ENCODE data around the gene OASL. TPM values are rescaled to one million over a fixed set of nuclear protein-coding genes. Genes with fewer than 3 reads are reported as not detected.
"Not testable (repeated sequence)": the region's sequence is repeated elsewhere in the genome, so short reads cannot be mapped to it uniquely, and the experiment has no call there.

OASL gene
- total RNA-seq, 1 donor from 2014 or later, result not detected

DNA sequence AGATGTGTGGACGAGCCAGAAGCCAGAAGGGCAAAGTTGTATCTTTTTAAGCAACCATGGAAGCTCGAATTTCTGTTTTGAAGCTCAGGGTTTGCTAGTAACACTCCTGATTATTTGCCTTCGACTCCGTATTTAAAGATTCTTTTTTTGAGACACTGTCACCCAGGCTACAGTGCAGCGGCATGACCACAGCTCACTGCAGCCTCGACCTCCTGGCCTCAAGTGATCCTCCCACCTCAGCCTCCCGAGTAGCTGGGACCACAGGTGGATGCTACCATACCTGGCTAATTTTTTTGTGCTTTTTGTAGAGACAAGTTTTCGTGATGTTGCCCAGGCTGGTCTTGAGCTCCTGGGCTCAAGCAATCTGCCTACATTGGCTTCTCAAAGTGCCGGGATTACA, 18.7 kb upstream of the OASL start:
- DNase-seq, result no peak
- no peaks in the 10 kb centered on the region for H3K4me1 Mint-ChIP-seq (ENCODE audit: low read depth, unreplicated experiment)
- peaks cover 2% of the 10 kb centered on the region for H3K9me3 Mint-ChIP-seq (ENCODE audit: unreplicated experiment)
- H3K27ac Mint-ChIP-seq (ENCODE audit: unreplicated experiment), result no peak overlapping the region
- H3K36me3 Mint-ChIP-seq (ENCODE audit: unreplicated experiment), result no peaks in the 10 kb centered on the region
- TF ChIP-seq, protein P1, sequence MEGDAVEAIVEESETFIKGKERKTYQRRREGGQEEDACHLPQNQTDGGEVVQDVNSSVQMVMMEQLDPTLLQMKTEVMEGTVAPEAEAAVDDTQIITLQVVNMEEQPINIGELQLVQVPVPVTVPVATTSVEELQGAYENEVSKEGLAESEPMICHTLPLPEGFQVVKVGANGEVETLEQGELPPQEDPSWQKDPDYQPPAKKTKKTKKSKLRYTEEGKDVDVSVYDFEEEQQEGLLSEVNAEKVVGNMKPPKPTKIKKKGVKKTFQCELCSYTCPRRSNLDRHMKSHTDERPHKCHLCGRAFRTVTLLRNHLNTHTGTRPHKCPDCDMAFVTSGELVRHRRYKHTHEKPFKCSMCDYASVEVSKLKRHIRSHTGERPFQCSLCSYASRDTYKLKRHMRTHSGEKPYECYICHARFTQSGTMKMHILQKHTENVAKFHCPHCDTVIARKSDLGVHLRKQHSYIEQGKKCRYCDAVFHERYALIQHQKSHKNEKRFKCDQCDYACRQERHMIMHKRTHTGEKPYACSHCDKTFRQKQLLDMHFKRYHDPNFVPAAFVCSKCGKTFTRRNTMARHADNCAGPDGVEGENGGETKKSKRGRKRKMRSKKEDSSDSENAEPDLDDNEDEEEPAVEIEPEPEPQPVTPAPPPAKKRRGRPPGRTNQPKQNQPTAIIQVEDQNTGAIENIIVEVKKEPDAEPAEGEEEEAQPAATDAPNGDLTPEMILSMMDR (IDR thresholded peaks at IDR 0.05; ENCODE audit: partially characterized antibody, unreplicated experiment), result no peak
- no peak overlapping the region for H3K4me3 Mint-ChIP-seq (ENCODE audit: unreplicated experiment)
- no peaks in the 10 kb centered on the region for H3K27me3 Mint-ChIP-seq (ENCODE audit: unreplicated experiment)

DNA sequence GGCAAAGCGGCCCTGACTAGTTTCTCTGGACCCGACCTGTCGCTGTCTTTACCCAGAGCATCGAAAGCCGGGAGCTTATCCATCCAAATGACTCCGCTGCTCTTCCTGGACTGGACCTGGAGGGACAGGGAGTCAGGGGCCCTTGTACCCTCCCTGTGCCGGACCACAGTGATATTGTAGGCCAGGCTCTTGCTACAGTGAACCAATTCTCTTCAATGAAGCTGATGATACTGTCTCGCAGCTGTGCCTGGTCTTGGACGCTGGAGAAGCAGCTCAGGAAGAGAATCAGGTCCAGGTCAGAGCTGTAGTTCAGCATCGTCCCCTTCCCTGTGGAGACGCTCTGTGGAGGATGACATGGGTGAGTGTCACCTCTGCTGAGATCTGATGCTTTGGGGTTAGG, 14.7 kb upstream of the OASL start:
- DNase-seq, result no peak
- Mint-ChIP-seq H3K36me3 (ENCODE audit: unreplicated experiment) (no peaks in the 10 kb centered on the region), H3K4me3 (ENCODE audit: unreplicated experiment) (no peak overlapping the region)

DNA sequence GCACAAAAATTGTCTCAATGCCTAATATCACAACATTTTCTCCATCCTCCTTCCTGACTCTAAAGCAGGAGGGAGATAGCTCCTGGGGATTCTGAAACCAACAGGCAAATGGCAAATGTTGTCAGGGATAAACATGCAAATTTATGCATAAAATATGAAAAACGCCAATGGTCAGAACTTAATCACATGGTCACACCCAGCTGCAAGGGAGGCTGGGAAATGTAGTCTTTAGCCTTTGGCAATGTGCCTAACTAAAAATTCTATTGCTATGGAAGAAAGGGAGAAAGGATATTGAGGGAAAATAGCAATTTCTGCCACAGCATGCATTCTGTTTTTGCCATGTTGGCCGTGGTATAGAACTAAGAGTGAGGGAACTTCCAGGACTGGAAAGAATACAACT, 11.7 kb upstream of the OASL start:
- H3K27ac Mint-ChIP-seq (ENCODE audit: unreplicated experiment), result no peak overlapping the region
- TF ChIP-seq, protein P1 (IDR thresholded peaks at IDR 0.05; ENCODE audit: partially characterized antibody, unreplicated experiment), result no peak
- no peaks in the 10 kb centered on the region for H3K27me3 Mint-ChIP-seq (ENCODE audit: unreplicated experiment)
- no peaks in the 10 kb centered on the region for H3K36me3 Mint-ChIP-seq (ENCODE audit: unreplicated experiment)
- H3K9me3 Mint-ChIP-seq (ENCODE audit: unreplicated experiment), result no peaks in the 10 kb centered on the region
- DNase-seq, result no peak
- H3K4me3 Mint-ChIP-seq (ENCODE audit: unreplicated experiment), result no peak overlapping the region
- no peaks in the 10 kb centered on the region for H3K4me1 Mint-ChIP-seq (ENCODE audit: low read depth, unreplicated experiment)

More for the DNA sequence above, 14.7 kb upstream of the OASL start:
- Mint-ChIP-seq H3K9me3 (ENCODE audit: unreplicated experiment) (no peaks in the 10 kb centered on the region), H3K27me3 (ENCODE audit: unreplicated experiment) (no peaks in the 10 kb centered on the region), H3K4me1 (ENCODE audit: low read depth, unreplicated experiment) (no peaks in the 10 kb centered on the region), H3K27ac (ENCODE audit: unreplicated experiment) (no peak overlapping the region)
- TF ChIP-seq, protein P1 (IDR thresholded peaks at IDR 0.05; ENCODE audit: partially characterized antibody, unreplicated experiment), result no peak

DNA sequence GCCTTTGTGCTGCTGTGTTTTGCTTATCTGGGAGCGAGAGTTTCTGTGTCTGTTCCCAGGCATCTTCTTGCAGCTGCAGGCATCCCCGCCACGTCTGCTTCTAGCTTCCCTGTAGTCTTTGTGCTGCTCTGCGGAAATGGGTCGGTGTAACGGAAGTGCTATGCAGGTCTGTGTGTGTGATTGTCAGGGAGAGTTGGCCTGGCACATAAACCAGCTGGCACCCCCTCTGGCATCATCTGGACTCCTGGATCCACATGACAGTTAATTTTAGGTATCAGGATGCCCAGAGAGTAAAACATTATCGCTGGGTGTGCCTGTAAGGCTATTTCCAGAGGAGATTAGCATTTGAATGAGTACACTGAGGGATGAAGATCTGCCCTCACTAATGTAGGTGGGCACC, 9.4 kb upstream of the OASL start:
- peaks cover 2% of the 10 kb centered on the region for H3K9me3 Mint-ChIP-seq (ENCODE audit: unreplicated experiment)
- no peak overlapping the region for H3K27ac Mint-ChIP-seq (ENCODE audit: unreplicated experiment)
- H3K27me3 Mint-ChIP-seq (ENCODE audit: unreplicated experiment), result no peaks in the 10 kb centered on the region
- no peaks in the 10 kb centered on the region for H3K36me3 Mint-ChIP-seq (ENCODE audit: unreplicated experiment)
- no peak for DNase-seq
- TF ChIP-seq, protein P1 (IDR thresholded peaks at IDR 0.05; ENCODE audit: partially characterized antibody, unreplicated experiment), result no peak
- no peak overlapping the region for H3K4me3 Mint-ChIP-seq (ENCODE audit: unreplicated experiment)
- no peaks in the 10 kb centered on the region for H3K4me1 Mint-ChIP-seq (ENCODE audit: low read depth, unreplicated experiment)

DNA sequence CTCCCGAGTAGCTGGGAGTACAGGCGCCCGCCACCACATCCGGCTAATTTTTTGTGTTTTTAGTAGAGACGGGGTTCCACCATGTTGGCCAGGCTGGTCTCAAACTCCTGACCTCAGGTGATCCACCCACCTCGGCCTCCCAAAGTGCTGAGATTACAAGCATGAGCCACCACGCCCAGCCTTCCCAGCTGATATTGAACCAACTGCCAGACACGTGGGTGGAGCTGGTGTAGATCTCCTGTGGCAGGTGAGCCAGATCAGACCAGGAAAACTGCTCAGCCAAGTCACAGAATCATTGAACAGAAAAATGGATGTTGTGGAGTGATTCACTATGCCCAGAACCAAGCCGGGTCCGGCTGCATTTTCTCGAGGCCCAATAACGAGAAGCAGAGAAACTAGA, 8.4 kb upstream of the OASL start:
- not testable (repeated sequence) for H3K4me3 Mint-ChIP-seq (ENCODE audit: unreplicated experiment); H3K4me1 Mint-ChIP-seq (ENCODE audit: low read depth, unreplicated experiment); DNase-seq; H3K27ac Mint-ChIP-seq (ENCODE audit: unreplicated experiment); H3K9me3 Mint-ChIP-seq (ENCODE audit: unreplicated experiment); H3K36me3 Mint-ChIP-seq (ENCODE audit: unreplicated experiment); H3K27me3 Mint-ChIP-seq (ENCODE audit: unreplicated experiment)

DNA sequence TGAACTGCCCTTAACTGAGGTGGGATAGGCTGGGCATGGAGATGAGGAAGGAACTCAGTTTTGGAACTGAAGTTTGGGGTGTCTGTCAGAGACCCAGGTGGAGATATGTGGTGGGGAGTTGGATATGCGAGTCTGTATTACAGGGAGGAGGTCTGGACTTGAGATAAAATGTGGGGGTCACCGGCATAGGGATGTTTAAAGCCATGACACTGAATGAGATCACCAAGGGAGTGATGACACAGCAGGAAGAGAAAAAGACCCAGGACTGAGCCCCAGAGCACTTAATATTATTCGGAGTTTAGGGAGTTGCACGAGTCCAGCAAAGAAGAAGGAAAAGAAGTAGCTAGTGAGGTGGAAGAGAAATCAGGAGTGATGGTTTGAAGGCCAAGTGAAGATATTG, 4.0 kb upstream of the OASL start:
- Mint-ChIP-seq H3K4me1 (ENCODE audit: low read depth, unreplicated experiment) (no peaks in the 10 kb centered on the region), H3K27me3 (ENCODE audit: unreplicated experiment) (peaks cover 7% of the 10 kb centered on the region), H3K4me3 (ENCODE audit: unreplicated experiment) (no peak overlapping the region), H3K9me3 (ENCODE audit: unreplicated experiment) (peaks cover 2% of the 10 kb centered on the region), H3K36me3 (ENCODE audit: unreplicated experiment) (no peaks in the 10 kb centered on the region), H3K27ac (ENCODE audit: unreplicated experiment) (no peak overlapping the region)
- no peak for DNase-seq
- TF ChIP-seq, protein P1 (IDR thresholded peaks at IDR 0.05; ENCODE audit: partially characterized antibody, unreplicated experiment), result no peak
